ENCODE results near the gene TRIM47. TPM values are rescaled to one million over a fixed set of nuclear protein-coding genes. Genes with fewer than 3 reads are reported as not detected.
"Not testable (repeated sequence)": the region's sequence is repeated elsewhere in the genome, so short reads cannot be mapped to it uniquely, and the experiment has no call there.

Gene TRIM47
- total RNA-seq, 2 donors from 2014 or later = 1.6 to 2.7 TPM

GRCh38 chr17:75889454-75889853, 11.1 kb upstream of the TRIM47 start:
- no peak for DNase-seq
- TF ChIP-seq CTCF (conservative IDR thresholded peaks at IDR 0.05) = no peak
- Histone ChIP-seq H3K36me3 (ENCODE audit: control insufficient read depth, insufficient read depth, low read length) (peaks cover 18% of the 10 kb centered on the region), H3K27ac (ENCODE audit: low read depth, low read length) (no peak overlapping the region), H3K27me3 (ENCODE audit: control insufficient read depth, insufficient read depth, low read length, poor library complexity, severe bottlenecking) (no peaks in the 10 kb centered on the region), H3K4me1 (ENCODE audit: control insufficient read depth, insufficient read depth, low read length) (no peaks in the 10 kb centered on the region), H3K9ac (ENCODE audit: extremely low read depth, low read length, poor library complexity, severe bottlenecking) (no peak overlapping the region), H3K4me3 (ENCODE audit: low read length) (no peak overlapping the region), H3K9me3 (ENCODE audit: control insufficient read depth, low read length) (no peaks in the 10 kb centered on the region)
- Mint-ChIP-seq H3K9me3 (no peaks in the 10 kb centered on the region), H3K36me3 (ENCODE audit: low read depth) (peaks cover 19% of the 10 kb centered on the region), H3K27me3 (ENCODE audit: insufficient read depth) (peaks cover 4% of the 10 kb centered on the region), H3K4me1 (peaks cover 8% of the 10 kb centered on the region), H3K4me3 (no peak overlapping the region), H3K27ac (no peak overlapping the region)
- 92 to 94% methylated on average over 5 to 6 of the region's 6 CpGs for WGBS, 2 experiments (ENCODE audit: insufficient coverage in 1 of 2, insufficient read length in 1 of 2)

GRCh38 chr17:75888484-75888883, 10.1 kb upstream of the TRIM47 start:
- Mint-ChIP-seq H3K36me3 (ENCODE audit: low read depth) (peaks cover 19% of the 10 kb centered on the region), H3K4me3 (no peak overlapping the region), H3K27ac (no peak overlapping the region), H3K27me3 (ENCODE audit: insufficient read depth) (peaks cover 4% of the 10 kb centered on the region), H3K9me3 (no peaks in the 10 kb centered on the region), H3K4me1 (no peaks in the 10 kb centered on the region)
- peak; percentile 71 for DNase-seq
- Histone ChIP-seq H3K4me1 (ENCODE audit: control insufficient read depth, insufficient read depth, low read length) (no peaks in the 10 kb centered on the region), H3K9ac (ENCODE audit: extremely low read depth, low read length, poor library complexity, severe bottlenecking) (no peak overlapping the region), H3K27me3 (ENCODE audit: control insufficient read depth, insufficient read depth, low read length, poor library complexity, severe bottlenecking) (no peaks in the 10 kb centered on the region), H3K36me3 (ENCODE audit: control insufficient read depth, insufficient read depth, low read length) (peaks cover 18% of the 10 kb centered on the region), H3K27ac (ENCODE audit: low read depth, low read length) (no peak overlapping the region), H3K9me3 (ENCODE audit: control insufficient read depth, low read length) (no peaks in the 10 kb centered on the region), H3K4me3 (ENCODE audit: low read length) (no peak overlapping the region)
- WGBS, 2 experiments (ENCODE audit: insufficient coverage in 1 of 2, insufficient read length in 1 of 2) = 78% methylated on average over 6 of the region's 6 CpGs; no CpG with 5 or more reads in 1 of the 2 experiments
- TF ChIP-seq CTCF (conservative IDR thresholded peaks at IDR 0.05) = no peak

GRCh38 chr17:75885860-75886259, 7.5 kb upstream of the TRIM47 start:
- H3K9ac ChIP-seq (ENCODE audit: extremely low read depth, low read length, poor library complexity, severe bottlenecking); H3K4me1 ChIP-seq (ENCODE audit: control insufficient read depth, insufficient read depth, low read length); H3K9me3 ChIP-seq (ENCODE audit: control insufficient read depth, low read length); H3K27me3 ChIP-seq (ENCODE audit: control insufficient read depth, insufficient read depth, low read length, poor library complexity, severe bottlenecking); H3K4me3 ChIP-seq (ENCODE audit: low read length); H3K27ac ChIP-seq (ENCODE audit: low read depth, low read length); H3K4me1 Mint-ChIP-seq; H3K9me3 Mint-ChIP-seq; H3K4me3 Mint-ChIP-seq; DNase-seq: not testable (repeated sequence)
- H3K36me3 ChIP-seq (ENCODE audit: control insufficient read depth, insufficient read depth, low read length) = peaks cover 13% of the 10 kb centered on the region
- Mint-ChIP-seq H3K27ac (peak overlapping the region; percentile 21), H3K36me3 (ENCODE audit: low read depth) (peaks cover 13% of the 10 kb centered on the region), H3K27me3 (ENCODE audit: insufficient read depth) (peaks cover 15% of the 10 kb centered on the region)
- 85 to 91% methylated on average over 5 to 9 of the region's 9 CpGs for WGBS, 2 experiments (ENCODE audit: insufficient coverage in 1 of 2, insufficient read length in 1 of 2)

- no peaks in the 10 kb centered on the region for H3K27me3 ChIP-seq (ENCODE audit: control insufficient read depth, insufficient read depth, low read length, poor library complexity, severe bottlenecking)
- WGBS, 2 experiments (ENCODE audit: insufficient coverage in 1 of 2, insufficient read length in 1 of 2) = 92 to 96% methylated on average over 8 of the region's 8 CpGs
Measured at GRCh38 chr17:75885431-75885830, 7.0 kb upstream of the TRIM47 start.

More at GRCh38 chr17:75885431-75885830, 7.0 kb upstream of the TRIM47 start:
- Mint-ChIP-seq H3K4me3 (no peak overlapping the region), H3K27me3 (ENCODE audit: insufficient read depth) (peaks cover 19% of the 10 kb centered on the region), H3K36me3 (ENCODE audit: low read depth) (peaks cover 10% of the 10 kb centered on the region), H3K27ac (no peak overlapping the region), H3K9me3 (no peaks in the 10 kb centered on the region), H3K4me1 (no peaks in the 10 kb centered on the region)
- Histone ChIP-seq H3K27ac (ENCODE audit: low read depth, low read length) (no peak overlapping the region), H3K4me1 (ENCODE audit: control insufficient read depth, insufficient read depth, low read length) (no peaks in the 10 kb centered on the region), H3K9me3 (ENCODE audit: control insufficient read depth, low read length) (no peaks in the 10 kb centered on the region), H3K36me3 (ENCODE audit: control insufficient read depth, insufficient read depth, low read length) (peaks cover 9% of the 10 kb centered on the region), H3K4me3 (ENCODE audit: low read length) (no peak overlapping the region), H3K9ac (ENCODE audit: extremely low read depth, low read length, poor library complexity, severe bottlenecking) (no peak overlapping the region)
- no peak for TF ChIP-seq CTCF (conservative IDR thresholded peaks at IDR 0.05)
- no peak for DNase-seq

Data from endodermal cell (in vitro differentiated cells).